A673 (cell line): ENCODE results near the gene SDHAF3.

ENCODE experiments used
- CTCF ChIP-seq: fragments of 300-800, 200-600 bp; sonication (generic); conservative IDR thresholded peaks from 2 replicates; pipeline ENCODE4 v1.5.1; 2017; ENCODE audit warnings: low read depth, mild to moderate bottlenecking, antibody characterized with exemption, low read length, moderate library complexity, mixed read lengths
- EZH2 ChIP-seq: fragments of 200-600 bp; sonication (generic); IDR thresholded peaks from 2 replicates; pipeline ENCODE4 v1.6.1; 2017; ENCODE audit warnings: borderline replicate concordance, low read depth, mild to moderate bottlenecking, mixed read lengths, antibody characterized with exemption, low read length; ENCODE audit not compliant: poor library complexity, severe bottlenecking

- no peak for TF ChIP-seq EZH2
- no peak for TF ChIP-seq CTCF
Observed at GRCh38 chr7:97096661-97097060, 20.8 kb upstream of the SDHAF3 start.
